Measurements from ENCODE around the gene USP22. TPM values are rescaled to one million over a fixed set of nuclear protein-coding genes. Genes with fewer than 3 reads are reported as not detected.

Gene USP22
- total RNA-seq, 4 donors from 2014 or later: 74.7 to 113 (median 106) TPM

DNA sequence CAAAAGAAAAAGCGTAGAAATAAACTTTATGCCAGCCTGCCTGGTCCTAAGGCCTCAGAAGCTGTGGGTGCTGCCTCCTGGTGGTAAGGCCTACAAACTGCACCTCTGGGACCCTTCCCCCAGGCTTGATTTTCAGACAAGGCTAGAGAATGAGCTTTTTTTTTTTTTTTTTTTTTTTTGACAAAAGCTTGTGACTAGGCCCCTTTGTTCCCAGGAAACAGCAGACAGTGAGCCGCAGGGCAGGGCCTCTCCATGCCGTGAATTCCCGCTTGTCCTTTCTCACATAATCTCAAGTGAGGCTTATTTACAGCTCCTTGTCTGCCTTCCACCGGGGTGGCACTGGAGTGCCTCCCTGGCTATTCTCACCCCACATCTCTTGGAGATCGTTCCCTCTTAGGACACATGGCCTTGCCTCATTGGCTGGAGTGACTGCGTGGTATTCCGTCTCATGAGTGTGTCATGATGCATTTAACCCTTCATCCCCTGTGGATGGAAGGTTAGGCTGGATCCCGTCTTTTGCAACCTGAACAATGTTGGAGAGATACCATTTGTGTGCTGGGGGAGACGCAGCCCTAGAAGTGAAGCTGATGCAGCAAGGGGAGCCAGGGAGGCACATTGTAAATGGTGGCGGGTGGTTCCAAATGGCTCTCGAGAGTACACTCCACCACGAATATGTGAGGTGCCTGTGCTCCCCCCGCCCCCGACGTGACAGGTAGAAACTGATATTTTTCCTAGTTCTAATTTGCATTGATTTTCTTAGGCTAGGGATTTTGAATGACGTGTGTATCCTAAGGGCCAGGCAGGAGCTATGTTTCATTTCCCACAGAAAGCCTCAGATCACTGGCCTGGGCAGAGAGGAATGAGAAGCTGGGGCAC, 49.6 kb downstream of the USP22 start:
- H3K4me3 ChIP-seq (ENCODE audit: low read depth, poor library complexity, severe bottlenecking): no peak overlapping the region
- DNase-seq (ENCODE audit: low spot score in 2 of 2): peak; percentile 61 to 92
- intact Hi-C loops (cut with DNase I; ENCODE audit: low total_unique reads): loop anchor here (5.0 kb wide), 1 partner anchor 46 kb away; no protein-coding TSS in a partner anchor
- TF ChIP-seq CTCF (IDR thresholded peaks at IDR 0.05) (peak in 1 of 3 donors; percentile 93), POLR2A (IDR thresholded peaks at IDR 0.05) (no peak)
- 47 to 51% methylated on average over 17 of the region's 17 CpGs for WGBS, 2 donors

DNA sequence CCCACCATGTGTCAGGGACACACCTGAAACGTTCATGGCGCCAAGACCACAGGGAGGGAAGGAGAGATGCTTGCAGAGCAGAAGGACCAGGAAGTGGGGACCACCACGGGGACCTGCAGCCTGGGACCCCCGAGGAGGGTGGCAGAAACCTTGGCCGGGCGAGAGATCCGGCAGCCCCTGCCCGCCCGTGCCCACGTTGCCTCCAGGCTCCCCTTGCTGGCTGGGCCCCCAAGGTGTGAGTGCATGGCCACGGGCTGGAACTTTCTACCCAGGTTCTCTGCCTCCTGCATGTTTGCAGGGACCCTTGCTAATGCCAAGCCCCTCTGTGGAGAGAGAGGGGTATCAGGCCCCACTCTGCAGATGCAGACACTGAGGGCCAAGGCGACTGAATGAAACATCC, 50.4 kb downstream of the USP22 start:
- DNase-seq (ENCODE audit: low spot score in 2 of 2): no peak
- WGBS, 2 donors: 51 to 58% methylated on average over 7 to 12 of the region's 12 CpGs
- no peak overlapping the region for H3K4me3 ChIP-seq (ENCODE audit: low read depth, poor library complexity, severe bottlenecking)
- no peak for TF ChIP-seq POLR2A (IDR thresholded peaks at IDR 0.05)
- no peak for TF ChIP-seq CTCF (IDR thresholded peaks at IDR 0.05)
- intact Hi-C loops (cut with DNase I; ENCODE audit: low total_unique reads): loop anchor here (5.0 kb wide), 1 partner anchor 45 kb away; no protein-coding TSS in a partner anchor

GRCh38 chr17:20991276-20992037, 51.4 kb downstream of the USP22 start:
- no peak for DNase-seq (ENCODE audit: low spot score in 2 of 2)
- WGBS, 2 donors: 86 to 92% methylated on average over 17 of the region's 17 CpGs

GRCh38 chr17:20989991-20990855, 52.6 kb downstream of the USP22 start:
- peak in 1 of 2 donors; percentile 70 for DNase-seq (ENCODE audit: low spot score in 2 of 2)
- 61 to 66% methylated on average over 6 of the region's 6 CpGs for WGBS, 2 donors
- TF ChIP-seq POLR2A (IDR thresholded peaks at IDR 0.05): no peak
- no peak for TF ChIP-seq CTCF (IDR thresholded peaks at IDR 0.05)
- intact Hi-C loops (cut with DNase I; ENCODE audit: low total_unique reads): loop anchor here (5.0 kb wide), 1 partner anchor 43 kb away; no protein-coding TSS in a partner anchor
- H3K4me3 ChIP-seq (ENCODE audit: low read depth, poor library complexity, severe bottlenecking): no peak overlapping the region

More at GRCh38 chr17:20991276-20992037, 51.4 kb downstream of the USP22 start:
- no peak overlapping the region for H3K4me3 ChIP-seq (ENCODE audit: low read depth, poor library complexity, severe bottlenecking)
- intact Hi-C loops (cut with DNase I; ENCODE audit: low total_unique reads): loop anchor here (5.0 kb wide), 1 partner anchor 44 kb away; no protein-coding TSS in a partner anchor
- no peak for TF ChIP-seq POLR2A (IDR thresholded peaks at IDR 0.05)
- no peak for TF ChIP-seq CTCF (IDR thresholded peaks at IDR 0.05)

GRCh38 chr17:20989481-20989880, 53.3 kb downstream of the USP22 start:
- 78 to 87% methylated on average over 7 of the region's 7 CpGs for WGBS, 2 donors
- intact Hi-C loops (cut with DNase I; ENCODE audit: low total_unique reads): no loop called here
- TF ChIP-seq POLR2A (IDR thresholded peaks at IDR 0.05): no peak
- no peak for TF ChIP-seq CTCF (IDR thresholded peaks at IDR 0.05)
- H3K4me3 ChIP-seq (ENCODE audit: low read depth, poor library complexity, severe bottlenecking): no peak overlapping the region
- DNase-seq (ENCODE audit: low spot score in 2 of 2): peak in 1 of 2 donors; percentile 81
